GM23338 (cell line): Measurements from ENCODE around the gene TNIP3. TPM values are rescaled to one million over a fixed set of nuclear protein-coding genes. Genes with fewer than 3 reads are reported as not detected.

Experiments used
- ATAC-seq: fragments of 200-7000 bp; cut with Tn5 transposase; 3 replicates; pipeline ENCODE4 v1.9.1; 2020
- DNase-seq: peaks from one replicate; pipeline ENCODE4 v3.0.0-alpha.2; 2015; ENCODE audit warnings: low spot score
- H2AFZ ChIP-seq: fragments of 200-600 bp; sonication (generic); 2 replicates; pipeline ENCODE4 v1.8.0; 2016; ENCODE audit warnings: antibody characterized with exemption, mild to moderate bottlenecking, moderate library complexity
- H3F3A ChIP-seq: fragments of 200-600 bp; sonication (generic); replicated peaks from 2 replicates; pipeline ENCODE4 v1.8.0; 2017; ENCODE audit warnings: antibody characterized with exemption, mixed run types, low read depth
- H3K27ac ChIP-seq: fragments of 200-600 bp; sonication (generic); 2 replicates; pipeline ENCODE4 v1.6.1; 2016; ENCODE audit warnings: low read depth
- H3K27me3 ChIP-seq: fragments of 200-600 bp; sonication (generic); 2 replicates; pipeline ENCODE4 v1.8.0; 2016; ENCODE audit warnings: mild to moderate bottlenecking, mixed run types, moderate library complexity; ENCODE audit not compliant: insufficient read depth
- H3K36me3 ChIP-seq: fragments of 200-600 bp; sonication (generic); 2 replicates; pipeline ENCODE4 v1.8.0; 2016; ENCODE audit warnings: mild to moderate bottlenecking; ENCODE audit not compliant: insufficient read depth
- H3K4me1 ChIP-seq: fragments of 200-600 bp; sonication (generic); 2 replicates; pipeline ENCODE4 v1.8.0; 2016; ENCODE audit warnings: mild to moderate bottlenecking, moderate library complexity; ENCODE audit not compliant: insufficient read depth
- H3K4me2 ChIP-seq: fragments of 200-600 bp; sonication (generic); 2 replicates; pipeline ENCODE4 v1.7.1; 2017; ENCODE audit warnings: mixed run types
- H3K4me3 ChIP-seq: fragments of 200-600 bp; sonication (generic); 2 replicates; pipeline ENCODE4 v1.6.1; 2016; ENCODE audit warnings: mixed run types
- H3K79me2 ChIP-seq: fragments of 200-600 bp; sonication (generic); replicated peaks from 2 replicates; pipeline ENCODE4 v1.8.0; 2017; ENCODE audit warnings: mild to moderate bottlenecking; ENCODE audit not compliant: insufficient read depth
- H3K9me2 ChIP-seq: fragments of 200-600 bp; sonication (generic); 2 replicates; pipeline ENCODE4 v1.8.0; 2017; ENCODE audit not compliant: insufficient read depth
- H4K20me1 ChIP-seq: fragments of 200-600 bp; sonication (generic); replicated peaks from 2 replicates; pipeline ENCODE4 v1.8.0; 2017; ENCODE audit warnings: mild to moderate bottlenecking; ENCODE audit not compliant: insufficient read depth
- H3K27ac Mint-ChIP-seq: 2 replicates; pipeline ENCODE4 v1.8.0; 2020; ENCODE audit warnings: inconsistent platforms, mild to moderate bottlenecking, moderate library complexity, mixed read lengths
- H3K27me3 Mint-ChIP-seq: 3 replicates; pipeline ENCODE4 v1.8.0; 2022; ENCODE audit warnings: low read depth, mild to moderate bottlenecking, moderate library complexity, mixed read lengths, inconsistent platforms; ENCODE audit not compliant: insufficient read depth, poor library complexity
- H3K36me3 Mint-ChIP-seq: 3 replicates; pipeline ENCODE4 v1.8.0; 2021; ENCODE audit warnings: low read depth, mild to moderate bottlenecking, inconsistent platforms, moderate library complexity, mixed read lengths
- H3K4me1 Mint-ChIP-seq: 3 replicates; pipeline ENCODE4 v1.8.0; 2020; ENCODE audit warnings: mild to moderate bottlenecking, inconsistent platforms, mixed read lengths
- H3K4me3 Mint-ChIP-seq: 3 replicates; pipeline ENCODE4 v1.8.0; 2021; ENCODE audit warnings: moderate library complexity, mild to moderate bottlenecking, inconsistent platforms, mixed read lengths
- H3K9me3 Mint-ChIP-seq: 3 replicates; pipeline ENCODE4 v1.8.0; 2020; ENCODE audit warnings: moderate library complexity, mild to moderate bottlenecking, inconsistent platforms, mixed read lengths
- EZH2phosphoT487 ChIP-seq: fragments of 200-600 bp; sonication (generic); IDR thresholded peaks from one replicate; pipeline ENCODE4 v1.8.1; 2018; ENCODE audit warnings: antibody characterized with exemption; ENCODE audit not compliant: unreplicated experiment
- JUNB ChIP-seq: IDR thresholded peaks from one replicate; pipeline ENCODE4 v1.6.1; 2016; ENCODE audit warnings: antibody characterized with exemption; ENCODE audit not compliant: unreplicated experiment
- POLR2AphosphoS5 ChIP-seq: IDR thresholded peaks from 2 replicates; pipeline ENCODE4 v1.6.1; 2016; ENCODE audit warnings: antibody characterized with exemption, low read depth
- STAT1 ChIP-seq: IDR thresholded peaks from one replicate; pipeline ENCODE4 v1.6.1; 2016; ENCODE audit warnings: antibody characterized with exemption; ENCODE audit not compliant: unreplicated experiment
- ZNF114 ChIP-seq: fragments of 250-450 bp; sonication (Bioruptor Pico); IDR thresholded peaks from 2 replicates; pipeline ENCODE4 v1.5.0; 2020; ENCODE audit warnings: mild to moderate bottlenecking, moderate library complexity
- polyA plus RNA-seq: library from polyadenylated mRNA; unstranded; fragments of >200 nt; fragmentation: Nextera tagmentation; extraction: Ambion mirVana; gene quantifications from 2 replicates; pipeline ENCODE4 v1.2.1, GENCODE V29; 2016
- total RNA-seq: library from RNA; depleted of rRNA; stranded (reverse); fragments of >200 nt; shearing (Covaris generic); gene quantifications from 2 replicates; pipeline ENCODE4 v1.2.3, GENCODE V29; 2014
- TF ChIP-seq, protein P1 (sequence below): fragments of 250-450 bp; sonication (Bioruptor Pico); IDR thresholded peaks from 2 replicates; pipeline ENCODE4 v1.5.0; 2020; ENCODE audit warnings: mild to moderate bottlenecking, moderate library complexity

TNIP3 gene
- total and polyA plus RNA-seq, 2 experiments from 2014 or later = not detected

DNA sequence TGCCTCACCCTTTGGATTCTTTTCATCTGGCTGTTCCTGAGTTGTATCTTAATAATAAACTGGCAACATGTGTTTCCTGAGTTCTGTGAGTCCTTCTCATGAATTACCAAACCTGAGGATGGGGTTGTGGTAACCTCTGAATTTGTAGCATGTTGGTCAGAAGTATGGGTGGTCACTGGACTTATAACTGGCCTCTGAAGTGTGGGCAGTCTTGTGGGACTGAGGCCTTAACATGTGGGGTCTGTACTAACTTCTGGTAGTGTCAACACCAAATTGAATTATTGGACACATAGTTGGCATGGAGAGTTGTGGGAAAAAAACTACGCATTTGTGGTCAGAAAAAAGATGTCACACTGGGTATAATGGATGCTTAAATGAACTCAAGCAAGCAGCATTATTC lies 45.0 kb upstream of the TNIP3 start:
- Histone ChIP-seq H3K27ac (no peak overlapping the region), H3K79me2 (no peaks in the 10 kb centered on the region), H4K20me1 (no peaks in the 10 kb centered on the region), H3K36me3 (no peaks in the 10 kb centered on the region), H3K4me3 (no peak overlapping the region), H2AFZ (no peak overlapping the region), H3K9me2 (peaks cover 6% of the 10 kb centered on the region; the same call in 1 of the 2 replicates), H3F3A (no peaks in the 10 kb centered on the region), H3K27me3 (no peaks in the 10 kb centered on the region), H3K4me2 (no peak overlapping the region), H3K4me1 (no peaks in the 10 kb centered on the region)
- H3K4me1 Mint-ChIP-seq = no peaks in the 10 kb centered on the region
- no peaks in the 10 kb centered on the region for H3K36me3 Mint-ChIP-seq
- no peak overlapping the region for H3K4me3 Mint-ChIP-seq
- no peak overlapping the region for H3K27ac Mint-ChIP-seq
- no peak for DNase-seq
- H3K9me3 Mint-ChIP-seq = no peaks in the 10 kb centered on the region
- TF ChIP-seq POLR2AphosphoS5 = no peak
- no peak for TF ChIP-seq EZH2phosphoT487
- no peak for TF ChIP-seq STAT1
- TF ChIP-seq ZNF114 (CRISPR knock-in tag) = no peak
- TF ChIP-seq JUNB = no peak
- TF ChIP-seq, protein P1, sequence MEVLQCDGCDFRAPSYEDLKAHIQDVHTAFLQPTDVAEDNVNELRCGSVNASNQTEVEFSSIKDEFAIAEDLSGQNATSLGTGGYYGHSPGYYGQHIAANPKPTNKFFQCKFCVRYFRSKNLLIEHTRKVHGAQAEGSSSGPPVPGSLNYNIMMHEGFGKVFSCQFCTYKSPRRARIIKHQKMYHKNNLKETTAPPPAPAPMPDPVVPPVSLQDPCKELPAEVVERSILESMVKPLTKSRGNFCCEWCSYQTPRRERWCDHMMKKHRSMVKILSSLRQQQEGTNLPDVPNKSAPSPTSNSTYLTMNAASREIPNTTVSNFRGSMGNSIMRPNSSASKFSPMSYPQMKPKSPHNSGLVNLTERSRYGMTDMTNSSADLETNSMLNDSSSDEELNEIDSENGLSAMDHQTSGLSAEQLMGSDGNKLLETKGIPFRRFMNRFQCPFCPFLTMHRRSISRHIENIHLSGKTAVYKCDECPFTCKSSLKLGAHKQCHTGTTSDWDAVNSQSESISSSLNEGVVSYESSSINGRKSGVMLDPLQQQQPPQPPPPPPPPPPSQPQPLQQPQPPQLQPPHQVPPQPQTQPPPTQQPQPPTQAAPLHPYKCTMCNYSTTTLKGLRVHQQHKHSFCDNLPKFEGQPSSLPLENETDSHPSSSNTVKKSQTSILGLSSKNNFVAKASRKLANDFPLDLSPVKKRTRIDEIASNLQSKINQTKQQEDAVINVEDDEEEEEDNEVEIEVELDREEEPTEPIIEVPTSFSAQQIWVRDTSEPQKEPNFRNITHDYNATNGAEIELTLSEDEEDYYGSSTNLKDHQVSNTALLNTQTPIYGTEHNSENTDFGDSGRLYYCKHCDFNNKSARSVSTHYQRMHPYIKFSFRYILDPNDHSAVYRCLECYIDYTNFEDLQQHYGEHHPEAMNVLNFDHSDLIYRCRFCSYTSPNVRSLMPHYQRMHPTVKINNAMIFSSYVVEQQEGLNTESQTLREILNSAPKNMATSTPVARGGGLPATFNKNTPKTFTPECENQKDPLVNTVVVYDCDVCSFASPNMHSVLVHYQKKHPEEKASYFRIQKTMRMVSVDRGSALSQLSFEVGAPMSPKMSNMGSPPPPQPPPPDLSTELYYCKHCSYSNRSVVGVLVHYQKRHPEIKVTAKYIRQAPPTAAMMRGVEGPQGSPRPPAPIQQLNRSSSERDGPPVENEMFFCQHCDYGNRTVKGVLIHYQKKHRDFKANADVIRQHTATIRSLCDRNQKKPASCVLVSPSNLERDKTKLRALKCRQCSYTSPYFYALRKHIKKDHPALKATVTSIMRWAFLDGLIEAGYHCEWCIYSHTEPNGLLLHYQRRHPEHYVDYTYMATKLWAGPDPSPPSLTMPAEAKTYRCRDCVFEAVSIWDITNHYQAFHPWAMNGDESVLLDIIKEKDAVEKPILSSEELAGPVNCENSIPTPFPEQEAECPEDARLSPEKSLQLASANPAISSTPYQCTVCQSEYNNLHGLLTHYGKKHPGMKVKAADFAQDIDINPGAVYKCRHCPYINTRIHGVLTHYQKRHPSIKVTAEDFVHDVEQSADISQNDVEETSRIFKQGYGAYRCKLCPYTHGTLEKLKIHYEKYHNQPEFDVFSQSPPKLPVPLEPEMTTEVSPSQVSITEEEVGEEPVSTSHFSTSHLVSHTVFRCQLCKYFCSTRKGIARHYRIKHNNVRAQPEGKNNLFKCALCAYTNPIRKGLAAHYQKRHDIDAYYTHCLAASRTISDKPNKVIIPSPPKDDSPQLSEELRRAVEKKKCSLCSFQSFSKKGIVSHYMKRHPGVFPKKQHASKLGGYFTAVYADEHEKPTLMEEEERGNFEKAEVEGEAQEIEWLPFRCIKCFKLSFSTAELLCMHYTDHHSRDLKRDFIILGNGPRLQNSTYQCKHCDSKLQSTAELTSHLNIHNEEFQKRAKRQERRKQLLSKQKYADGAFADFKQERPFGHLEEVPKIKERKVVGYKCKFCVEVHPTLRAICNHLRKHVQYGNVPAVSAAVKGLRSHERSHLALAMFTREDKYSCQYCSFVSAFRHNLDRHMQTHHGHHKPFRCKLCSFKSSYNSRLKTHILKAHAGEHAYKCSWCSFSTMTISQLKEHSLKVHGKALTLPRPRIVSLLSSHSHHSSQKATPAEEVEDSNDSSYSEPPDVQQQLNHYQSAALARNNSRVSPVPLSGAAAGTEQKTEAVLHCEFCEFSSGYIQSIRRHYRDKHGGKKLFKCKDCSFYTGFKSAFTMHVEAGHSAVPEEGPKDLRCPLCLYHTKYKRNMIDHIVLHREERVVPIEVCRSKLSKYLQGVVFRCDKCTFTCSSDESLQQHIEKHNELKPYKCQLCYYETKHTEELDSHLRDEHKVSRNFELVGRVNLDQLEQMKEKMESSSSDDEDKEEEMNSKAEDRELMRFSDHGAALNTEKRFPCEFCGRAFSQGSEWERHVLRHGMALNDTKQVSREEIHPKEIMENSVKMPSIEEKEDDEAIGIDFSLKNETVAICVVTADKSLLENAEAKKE (CRISPR knock-in tag) = no peak
- no peak for ATAC-seq
- no peaks in the 10 kb centered on the region for H3K27me3 Mint-ChIP-seq
